SK-N-SH (cell line): ENCODE results near the gene GCLM. TPM values are rescaled to one million over a fixed set of nuclear protein-coding genes. Genes with fewer than 3 reads are reported as not detected.

Source experiments
- CTCF ChIA-PET: fragments of 300-600, 350-600 bp; formaldehyde crosslinking; extraction: SDS; loops from one replicate; lab custom pipeline; 2021; lab: Yijun Ruan, JAX
- POLR2A ChIA-PET: fragments of 350-600 bp; sonication (Branson Sonifier 250); formaldehyde crosslinking; extraction: SDS; loops from one replicate; lab custom pipeline; 2020; ENCODE audit warnings: antibody characterized with exemption, inconsistent platforms; lab: Yijun Ruan, JAX
- DNase-seq: peaks from one replicate; pipeline ENCODE4 v3.0.0; 2012
- H2AFZ ChIP-seq: fragments of 200-600 bp; sonication (generic); 2 replicates; pipeline ENCODE4 v1.8.1; 2016; ENCODE audit warnings: antibody characterized with exemption, mild to moderate bottlenecking, low read depth
- H3F3A ChIP-seq: fragments of 200-600 bp; sonication (generic); replicated peaks from 2 replicates; pipeline ENCODE3; 2016; ENCODE audit warnings: antibody characterized with exemption, mild to moderate bottlenecking; ENCODE audit not compliant: insufficient read depth
- H3K27ac ChIP-seq, 2 experiments: fragments of 200-500 bp in 1 of 2; fragments of 200-600 bp in 1 of 2; sonication (Bioruptor generic) in 1 of 2; sonication (generic), shearing (Covaris generic) in 1 of 2; 2 replicates each; pipeline versions ENCODE4 v1.5.1 to v1.6.1; 2014 to 2016; ENCODE audit warnings: low read depth in 2 of 2, inconsistent platforms in 1 of 2, low read length in 1 of 2, mild to moderate bottlenecking in 1 of 2, mixed read lengths in 1 of 2
- H3K27me3 ChIP-seq: fragments of 200-600 bp; sonication (generic), shearing (Covaris generic); 2 replicates; pipeline ENCODE4 v1.6.1; 2016; ENCODE audit warnings: mixed run types; ENCODE audit not compliant: insufficient read depth
- H3K36me3 ChIP-seq, 2 experiments: fragments of 200-500 bp in 1 of 2; fragments of 200-600 bp in 1 of 2; sonication (Bioruptor generic) in 1 of 2; sonication (generic) in 1 of 2; replicated peaks in 1 of 2; 2 replicates each; pipeline versions ENCODE3 to v1.5.1; 2014 to 2016; ENCODE audit warnings: low read length in 1 of 2, mild to moderate bottlenecking in 1 of 2; ENCODE audit not compliant: insufficient read depth in 2 of 2, control insufficient read depth in 1 of 2
- H3K4me1 ChIP-seq, 2 experiments: fragments of 200-500 bp in 1 of 2; fragments of 200-600 bp in 1 of 2; sonication (Bioruptor generic) in 1 of 2; sonication (generic), shearing (Covaris generic) in 1 of 2; 2 replicates each; pipeline versions ENCODE4 v1.5.1 to v1.6.1; 2014 to 2016; ENCODE audit warnings: low read depth in 1 of 2, low read length in 1 of 2, mixed run types in 1 of 2; ENCODE audit not compliant: insufficient read depth in 2 of 2, control insufficient read depth in 1 of 2
- H3K4me2 ChIP-seq: fragments of 200-600 bp; sonication (generic), shearing (Covaris generic); 2 replicates; pipeline ENCODE4 v1.6.1; 2017; ENCODE audit warnings: mixed run types
- H3K4me3 ChIP-seq, 2 experiments: fragments of 200-500 bp in 1 of 2; fragments of 200-600 bp in 1 of 2; sonication (Bioruptor generic) in 1 of 2; sonication (generic), shearing (Covaris generic) in 1 of 2; 2 replicates each; pipeline versions ENCODE4 v1.5.1 to v1.8.1; 2014 to 2016; ENCODE audit warnings: low read depth in 2 of 2, inconsistent platforms in 1 of 2, low read length in 1 of 2, mild to moderate bottlenecking in 1 of 2, mixed read lengths in 1 of 2, moderate library complexity in 1 of 2
- H3K79me2 ChIP-seq: fragments of 200-600 bp; sonication (generic); 2 replicates; pipeline ENCODE4 v1.8.1; 2017; ENCODE audit warnings: mild to moderate bottlenecking; ENCODE audit not compliant: insufficient read depth
- H3K9ac ChIP-seq: fragments of 200-600 bp; sonication (generic); 2 replicates; pipeline ENCODE4 v1.6.1; 2017; ENCODE audit warnings: mixed run types
- H3K9me2 ChIP-seq: fragments of 200-600 bp; sonication (generic); 2 replicates; pipeline ENCODE4 v1.6.1; 2017; ENCODE audit warnings: mixed run types
- H3K9me3 ChIP-seq: fragments of 200-600 bp; sonication (generic); 2 replicates; pipeline ENCODE4 v1.6.1; 2017; ENCODE audit warnings: mixed run types, mild to moderate bottlenecking, moderate library complexity
- H4K20me1 ChIP-seq: fragments of 200-600 bp; sonication (generic); 2 replicates; pipeline ENCODE4 v1.6.1; 2017; ENCODE audit warnings: mild to moderate bottlenecking, mixed run types; ENCODE audit not compliant: insufficient read depth
- CHD2 ChIP-seq: fragments of 150-350 bp; IDR thresholded peaks from 2 replicates; pipeline ENCODE4 v1.6.1; 2018; ENCODE audit warnings: low read length; ENCODE audit not compliant: partially characterized antibody
- ELF1 ChIP-seq: IDR thresholded peaks from 2 replicates; pipeline ENCODE4 v1.4.0; 2012
- EP300 ChIP-seq, 2 experiments: IDR thresholded peaks; 2 replicates each; pipeline versions ENCODE4 v1.4.0 to v1.6.1; 2012; ENCODE audit warnings: borderline replicate concordance in 1 of 2, low read depth in 1 of 2, low read length in 1 of 2
- GATA2 ChIP-seq: sonication (generic); formaldehyde crosslinking; IDR thresholded peaks from 2 replicates; pipeline ENCODE4 v1.5.0; 2020; ENCODE audit warnings: mild to moderate bottlenecking, missing genetic modification reagents
- MAX ChIP-seq: IDR thresholded peaks from 2 replicates; pipeline ENCODE4 v1.4.0; 2012; ENCODE audit warnings: low read depth
- MEF2A ChIP-seq: IDR thresholded peaks from 2 replicates; pipeline ENCODE4 v1.4.0; 2012; ENCODE audit warnings: low read depth, borderline replicate concordance
- RAD21 ChIP-seq: IDR thresholded peaks from 2 replicates; pipeline ENCODE4 v1.6.1; 2012; ENCODE audit warnings: mild to moderate bottlenecking, low read length
- RCOR1 ChIP-seq: fragments of 150-350 bp; IDR thresholded peaks from 2 replicates; pipeline ENCODE4 v1.6.1; 2017; ENCODE audit warnings: antibody characterized with exemption, low read length
- REST ChIP-seq: IDR thresholded peaks from 2 replicates; pipeline ENCODE4 v1.6.1; 2012; ENCODE audit warnings: mild to moderate bottlenecking, low read depth, low read length, moderate library complexity
- RFX5 ChIP-seq: IDR thresholded peaks from 2 replicates; pipeline ENCODE4 v1.6.1; 2012; ENCODE audit warnings: mild to moderate bottlenecking, improper control_type of control experiment, low read length
- SIN3A ChIP-seq: IDR thresholded peaks from 2 replicates; pipeline ENCODE4 v1.6.1; 2012; ENCODE audit warnings: low read depth, mild to moderate bottlenecking, low read length, moderate library complexity, borderline replicate concordance
- SMC3 ChIP-seq: IDR thresholded peaks from 2 replicates; pipeline ENCODE4 v1.6.1; 2012; ENCODE audit warnings: low read depth, low read length, improper control_type of control experiment
- TEAD4 ChIP-seq: IDR thresholded peaks from 2 replicates; pipeline ENCODE4 v1.4.0; 2012; ENCODE audit warnings: mild to moderate bottlenecking, borderline replicate concordance; ENCODE audit not compliant: insufficient read depth
- WGBS: methylation state at CpG from one replicate; pipeline ENCODE4 v1.1.6; 2017; ENCODE audit warnings: low lambda C conversion rate; 5-methylcytosine and 5-hydroxymethylcytosine counted together
- polyA plus RNA-seq, 3 experiments: library from polyadenylated mRNA; depleted of rRNA; stranded (reverse); fragments of >200 nt; gene quantifications; 2 replicates each; pipeline ENCODE4 v1.2.3, GENCODE V29; 2012

GCLM gene
- polyA plus RNA-seq, 1 of the 3 experiments (the other 2 are of a cell fraction) = 9.4 TPM

GRCh38 chr1:93842750-93843500, 66.3 kb downstream of the GCLM start (continued):
- TF ChIP-seq MAX (peak; percentile 41; the same call in 1 of the 2 replicates), MEF2A (no peak), RCOR1 (no peak), RAD21 (no peak), GATA2 (CRISPR knock-in tag) (no peak), CHD2 (no peak), SMC3 (no peak), ELF1 (no peak), REST (no peak)

GRCh38 chr1:93841771-93842170, 67.5 kb downstream of the GCLM start:
- no peak overlapping the region for H3K4me2 ChIP-seq
- H3F3A ChIP-seq = peaks cover 36% of the 10 kb centered on the region
- H4K20me1 ChIP-seq = no peaks in the 10 kb centered on the region
- H3K27me3 ChIP-seq = no peaks in the 10 kb centered on the region
- 96% methylated on average over 3 of the region's 3 CpGs for WGBS
- H3K36me3 ChIP-seq = peaks cover 4% of the 10 kb centered on the region in 2 experiments
- H2AFZ ChIP-seq = no peak overlapping the region
- H3K4me3 ChIP-seq = no peak overlapping the region
- H3K9me2 ChIP-seq = no peaks in the 10 kb centered on the region
- no peaks in the 10 kb centered on the region for H3K9me3 ChIP-seq
- TF ChIP-seq EP300 (IDR thresholded peaks at IDR 0.05; ENCODE audit: borderline replicate concordance in 1 of 2, low read depth in 1 of 2, low read length in 1 of 2) = no peak
- TF ChIP-seq RFX5 = no peak
- no peak for TF ChIP-seq TEAD4
- TF ChIP-seq SIN3A = no peak
- H3K9ac ChIP-seq = no peak overlapping the region
- no peak for DNase-seq
- H3K4me1 ChIP-seq = peaks cover 19 to 27% of the 10 kb centered on the region in 2 experiments; a peak in 3 of 4 replicates
- ChIA-PET POLR2A (interaction anchor here (0.7 kb wide), 1 partner anchor 24 kb away, joined by 3 read pairs; no protein-coding TSS in a partner anchor), CTCF (interaction anchor here (0.9 to 8.4 kb wide), 4 partner anchors 24 to 393 kb away, joined by 3 to 231 read pairs (median 103); partner anchors contain the start of gene FNBP1L)
- peaks cover 9% of the 10 kb centered on the region; the same call in 1 of the 2 replicates for H3K79me2 ChIP-seq
- H3K27ac ChIP-seq = no peak overlapping the region
